ENCODE results near the gene CA4.
"Not testable (repeated sequence)": the region's sequence is repeated elsewhere in the genome, so short reads cannot be mapped to it uniquely, and the experiment has no call there.

- TF ChIP-seq ARNT (IDR thresholded peaks at IDR 0.05); BHLHE40 (IDR thresholded peaks at IDR 0.05; ENCODE audit: borderline replicate concordance); NFRKB (IDR thresholded peaks at IDR 0.05); ELF4 (IDR thresholded peaks at IDR 0.05); FOXA1 (IDR thresholded peaks at IDR 0.05); FOXK2 (IDR thresholded peaks at IDR 0.05); SP1 (IDR thresholded peaks at IDR 0.05); TARDBP (IDR thresholded peaks at IDR 0.05); SUZ12 (IDR thresholded peaks at IDR 0.05); ZNF384 (IDR thresholded peaks at IDR 0.05); FOXM1 (IDR thresholded peaks at IDR 0.05; ENCODE audit: borderline replicate concordance): not testable (repeated sequence)
- TF ChIP-seq, protein P1, sequence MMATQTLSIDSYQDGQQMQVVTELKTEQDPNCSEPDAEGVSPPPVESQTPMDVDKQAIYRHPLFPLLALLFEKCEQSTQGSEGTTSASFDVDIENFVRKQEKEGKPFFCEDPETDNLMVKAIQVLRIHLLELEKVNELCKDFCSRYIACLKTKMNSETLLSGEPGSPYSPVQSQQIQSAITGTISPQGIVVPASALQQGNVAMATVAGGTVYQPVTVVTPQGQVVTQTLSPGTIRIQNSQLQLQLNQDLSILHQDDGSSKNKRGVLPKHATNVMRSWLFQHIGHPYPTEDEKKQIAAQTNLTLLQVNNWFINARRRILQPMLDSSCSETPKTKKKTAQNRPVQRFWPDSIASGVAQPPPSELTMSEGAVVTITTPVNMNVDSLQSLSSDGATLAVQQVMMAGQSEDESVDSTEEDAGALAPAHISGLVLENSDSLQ (IDR thresholded peaks at IDR 0.05): not testable (repeated sequence)
Observed at GRCh38 chr17:60194141-60194540, 44.4 kb downstream of the CA4 start.
